NCI-H2171 treated with DMSO at 0.1 percent for 48 hours (cell line): Measurements from ENCODE around the gene BOLL.
"Not testable (repeated sequence)": the region's sequence is repeated elsewhere in the genome, so short reads cannot be mapped to it uniquely, and the experiment has no call there.

ENCODE experiments used
- DNase-seq: peaks from one replicate; lab custom pipeline; 2025; lab: John Stamatoyannopoulos, UW

The BOLL gene

DNA sequence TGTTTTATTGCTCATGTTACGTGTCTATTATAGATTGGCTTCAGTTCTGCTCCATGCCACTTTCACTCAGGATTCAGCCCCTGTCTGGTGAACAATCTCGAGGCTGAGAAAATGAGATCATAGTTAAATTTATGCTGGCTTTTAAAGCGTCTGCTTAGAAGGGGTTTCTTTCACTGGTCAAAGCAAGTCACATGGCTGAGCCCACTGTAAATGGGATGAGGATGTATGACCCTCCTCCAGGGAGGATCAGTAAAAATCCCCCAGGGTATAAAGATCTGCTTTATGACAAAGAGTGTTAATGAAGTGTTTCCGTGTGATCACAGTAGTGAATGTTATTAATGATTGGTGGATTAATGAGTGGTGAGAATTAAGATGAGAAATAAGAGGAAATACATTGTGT lies 13.1 kb upstream of the BOLL start:
- no peak for DNase-seq

DNA sequence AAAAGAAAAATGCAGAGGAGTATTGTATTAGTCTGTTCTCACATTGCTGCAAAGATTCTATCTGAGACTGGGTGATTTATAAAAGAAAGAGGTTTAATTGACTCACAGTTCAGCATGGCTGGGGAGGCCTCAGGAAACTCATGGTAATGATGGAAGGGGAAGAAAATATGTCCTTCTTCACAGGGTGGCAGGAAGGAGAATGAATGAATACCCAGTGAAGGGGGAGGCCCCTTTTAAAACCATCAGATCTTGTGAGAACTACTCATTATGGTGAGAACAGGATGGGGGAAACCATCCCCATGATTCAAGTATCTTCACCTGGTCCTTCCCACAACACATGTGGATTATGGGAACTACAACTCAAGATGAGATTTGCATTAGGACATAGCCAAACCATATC lies 10.2 kb upstream of the BOLL start:
- DNase-seq = no peak

DNA sequence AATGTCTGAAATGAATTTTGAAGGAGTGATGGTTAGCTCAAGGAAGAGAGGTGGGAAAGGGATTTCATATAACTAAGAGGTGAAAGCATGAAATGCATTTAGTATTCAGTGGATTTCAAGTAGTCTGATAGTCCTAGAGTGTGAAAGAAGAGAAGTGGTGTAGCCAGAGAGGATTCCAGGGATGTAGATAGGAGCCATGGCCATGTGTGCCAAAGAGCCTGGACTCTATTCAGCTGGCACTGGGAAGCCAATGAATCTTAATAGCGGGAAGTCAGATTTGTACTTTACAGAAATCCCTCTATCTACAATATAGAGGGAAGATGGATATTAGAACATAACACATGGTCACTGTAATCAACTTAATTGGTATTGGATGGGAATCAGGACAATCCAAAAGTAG lies 8.3 kb upstream of the BOLL start:
- DNase-seq = no peak

DNA sequence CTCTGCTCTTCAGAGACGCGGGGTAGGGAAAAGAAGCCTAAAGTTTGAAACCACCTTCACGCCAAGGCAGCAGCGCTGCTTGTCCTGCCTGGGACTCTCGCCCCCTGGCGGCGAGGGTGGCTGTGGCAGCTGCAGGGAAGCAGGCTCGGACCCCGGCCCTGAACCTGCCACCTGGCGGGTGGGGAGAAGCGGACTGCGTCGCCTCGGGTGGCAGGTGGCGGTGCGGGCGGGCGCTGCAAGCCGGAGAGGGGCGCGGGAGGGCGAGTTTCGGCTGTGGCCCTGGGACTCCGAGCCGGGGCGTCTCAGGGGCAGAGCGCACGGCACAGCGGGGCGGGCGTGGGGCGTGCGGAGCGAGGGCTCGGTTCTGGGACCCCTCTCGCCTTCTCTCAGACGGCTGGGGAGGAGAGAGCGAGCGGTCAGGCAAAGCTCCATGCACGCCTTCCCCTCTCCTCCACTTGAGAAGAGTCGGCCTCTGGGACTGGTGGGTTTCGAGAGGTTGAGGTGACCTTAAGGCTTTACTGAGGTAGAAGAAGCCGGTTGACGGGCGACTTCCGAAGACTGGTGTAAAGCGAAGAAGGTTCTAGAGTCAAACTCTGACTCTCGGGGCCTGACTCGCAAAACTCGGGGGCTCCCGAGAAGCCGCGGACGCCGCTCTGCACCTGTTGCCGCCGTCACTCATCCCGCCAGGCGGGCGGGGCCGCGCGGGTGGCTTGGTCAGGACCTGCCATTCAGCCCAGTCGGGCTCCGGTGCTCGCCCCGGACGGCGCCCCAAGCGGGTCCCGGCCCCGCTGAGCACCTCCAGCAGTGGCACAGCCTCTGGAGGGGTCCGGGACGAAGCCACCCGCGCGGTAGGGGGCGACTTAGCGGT lies 1.1 kb upstream of the BOLL start:
- peak; percentile 69 for DNase-seq

- DNase-seq = no peak
Observed at GRCh38 chr2:197782126-197782525, 3.0 kb downstream of the BOLL start.

DNA sequence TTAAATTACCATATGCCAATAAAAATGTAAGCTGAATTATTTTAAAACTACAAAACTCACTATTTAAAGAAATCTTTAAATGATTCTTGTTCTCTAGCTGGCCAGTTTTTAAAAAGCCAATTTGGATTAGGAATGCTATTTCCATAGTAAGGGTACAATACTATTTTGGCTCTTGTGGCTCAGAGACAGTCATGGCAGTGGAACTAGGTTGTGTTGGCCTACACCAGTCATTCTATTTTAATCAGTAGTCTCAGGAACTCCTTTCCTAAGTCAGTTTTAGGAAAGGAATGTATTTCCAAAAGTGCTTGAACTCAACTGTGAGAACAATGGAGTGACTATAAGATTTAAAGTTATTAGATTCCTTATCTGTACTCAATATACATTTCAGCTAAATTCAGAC lies 5.9 kb downstream of the BOLL start:
- DNase-seq = no peak

DNA sequence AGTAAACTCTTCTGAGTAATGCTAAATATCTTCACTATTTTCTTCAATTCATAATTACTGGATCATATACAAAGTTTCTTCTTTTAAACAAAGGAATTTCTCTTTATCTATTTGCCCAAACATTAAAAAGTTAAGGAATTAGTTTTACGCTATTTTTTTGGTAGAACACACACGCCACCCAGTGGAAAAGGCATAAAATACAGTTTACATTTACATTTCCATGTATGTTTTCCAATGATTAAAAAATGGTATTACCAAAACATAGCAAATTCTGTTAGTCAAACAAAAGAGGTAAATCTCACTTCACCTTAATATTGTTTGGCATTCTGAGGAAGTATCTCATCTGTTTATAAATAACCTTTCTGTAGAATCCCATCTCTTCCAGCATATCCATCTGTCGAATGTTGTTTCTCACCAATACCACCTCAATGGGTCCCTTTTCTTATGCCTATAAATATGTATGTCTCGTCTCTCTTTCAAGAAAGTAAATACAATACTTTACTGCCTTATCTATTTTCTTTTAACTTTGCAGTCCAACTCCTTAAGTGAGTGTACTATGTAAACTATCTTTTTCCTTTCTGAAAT lies 7.2 kb downstream of the BOLL start:
- DNase-seq = peak; percentile 44

DNA sequence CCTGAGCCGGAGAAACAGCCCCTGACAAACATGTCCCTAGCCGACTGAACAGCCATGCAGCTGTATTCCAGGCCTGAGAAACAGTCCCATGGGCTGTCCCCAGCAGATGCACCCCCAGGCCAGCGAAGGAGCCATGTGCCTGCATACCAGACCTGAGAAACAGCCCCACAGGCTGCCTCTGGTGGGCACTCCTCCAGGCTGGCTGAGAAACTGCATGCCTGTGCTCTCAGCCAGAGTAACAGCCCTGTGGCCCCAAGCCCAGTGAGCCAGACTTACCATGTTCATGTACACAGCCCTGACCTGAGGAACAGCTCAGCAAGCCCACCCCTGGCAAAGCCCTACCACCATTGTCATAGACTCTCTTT lies 24.8 kb downstream of the BOLL start:
- no peak for DNase-seq

GRCh38 chr2:197759625-197760292 lies 25.4 kb downstream of the BOLL start:
- DNase-seq = no peak

DNA sequence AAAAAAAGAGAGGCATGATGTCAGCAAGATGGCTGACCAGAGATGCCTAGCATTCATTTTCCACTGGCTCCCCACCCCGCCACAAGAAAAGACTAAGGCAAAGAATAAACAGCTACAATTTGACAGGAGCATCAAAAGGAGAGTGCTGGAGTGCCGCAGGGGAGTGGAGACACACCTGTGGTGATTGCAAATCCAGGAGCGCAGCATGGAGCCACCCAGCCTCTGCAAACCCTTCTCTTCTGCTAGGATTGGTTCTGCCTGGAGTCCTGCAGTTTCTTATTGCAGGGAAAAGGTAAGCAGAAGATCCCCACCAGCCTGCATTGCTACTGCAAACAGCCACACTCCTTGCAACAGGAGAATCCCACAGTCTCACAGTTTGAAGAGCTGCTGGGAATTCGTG lies 26.1 kb downstream of the BOLL start:
- DNase-seq = no peak

GRCh38 chr2:197740200-197740599 lies 44.9 kb downstream of the BOLL start:
- no peak for DNase-seq

DNA sequence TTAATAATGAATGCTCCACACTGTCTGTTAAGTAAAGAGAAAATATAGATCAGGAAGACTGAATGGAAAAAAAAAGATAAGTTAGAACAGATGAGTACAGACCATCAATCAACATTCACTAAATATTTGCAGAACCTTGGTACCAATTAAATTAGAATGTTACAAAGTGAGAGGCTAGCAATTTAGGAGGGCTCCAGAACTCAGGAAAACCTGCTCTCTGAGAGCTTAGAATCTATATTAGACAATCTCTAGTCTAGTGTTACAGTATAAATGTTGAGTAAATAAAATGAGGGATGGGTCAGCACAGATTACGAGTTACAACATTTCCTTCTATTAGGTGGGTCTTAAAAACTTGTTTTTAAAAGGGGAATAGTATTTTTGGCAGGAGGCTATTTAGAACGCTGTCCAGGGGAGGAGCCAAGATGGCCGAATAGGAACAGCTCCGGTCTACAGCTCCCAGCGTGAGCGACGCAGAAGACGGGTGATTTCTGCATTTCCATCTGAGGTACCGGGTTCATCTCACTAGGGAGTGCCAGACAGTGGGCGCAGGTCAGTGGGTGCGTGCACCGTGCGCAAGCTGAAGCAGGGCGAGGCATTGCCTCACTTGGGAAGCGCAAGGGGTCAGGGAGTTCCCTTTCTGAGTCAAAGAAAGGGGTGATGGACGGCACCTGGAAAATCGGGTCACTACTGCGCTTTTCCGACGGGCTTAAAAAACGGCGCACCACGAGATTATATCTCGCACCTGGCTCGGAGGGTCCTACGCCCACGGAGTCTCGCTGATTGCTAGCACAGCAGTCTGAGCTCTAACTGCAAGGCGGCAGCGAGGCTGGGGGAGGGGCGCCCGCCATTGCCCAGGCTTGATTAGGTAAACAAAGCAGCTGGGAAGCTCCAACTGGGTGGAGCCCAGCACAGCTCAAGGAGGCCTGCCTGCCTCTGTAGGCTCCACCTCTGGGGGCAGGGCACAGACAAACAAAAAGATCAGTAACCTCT lies 56.3 kb downstream of the BOLL start:
- DNase-seq = peak; percentile 38

DNA sequence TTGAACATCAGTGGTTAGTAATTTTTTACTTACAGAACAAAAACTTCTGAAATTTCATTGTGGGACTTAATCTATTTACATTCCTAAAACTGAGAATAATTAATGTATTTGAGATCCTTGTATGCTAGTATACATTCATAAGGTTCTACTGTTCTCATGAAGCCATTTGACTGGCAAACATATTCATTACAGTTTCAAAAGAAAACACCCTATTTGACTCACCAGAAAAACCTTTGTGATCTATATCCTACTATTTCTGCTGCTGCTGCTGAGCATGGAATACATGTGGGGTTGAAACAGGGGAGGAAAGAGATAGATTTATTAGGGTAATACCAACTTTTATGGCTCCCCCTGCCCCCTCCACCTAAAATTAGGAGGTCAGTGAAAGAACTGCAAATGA lies 58.1 kb downstream of the BOLL start:
- no peak for DNase-seq

GRCh38 chr2:197717863-197718262 lies 67.3 kb downstream of the BOLL start:
- DNase-seq = no peak

- DNase-seq = no peak
Observed at GRCh38 chr2:197713271-197713670, 71.8 kb downstream of the BOLL start.

- DNase-seq = no peak
Observed at GRCh38 chr2:197711578-197711977, 73.5 kb downstream of the BOLL start.

DNA sequence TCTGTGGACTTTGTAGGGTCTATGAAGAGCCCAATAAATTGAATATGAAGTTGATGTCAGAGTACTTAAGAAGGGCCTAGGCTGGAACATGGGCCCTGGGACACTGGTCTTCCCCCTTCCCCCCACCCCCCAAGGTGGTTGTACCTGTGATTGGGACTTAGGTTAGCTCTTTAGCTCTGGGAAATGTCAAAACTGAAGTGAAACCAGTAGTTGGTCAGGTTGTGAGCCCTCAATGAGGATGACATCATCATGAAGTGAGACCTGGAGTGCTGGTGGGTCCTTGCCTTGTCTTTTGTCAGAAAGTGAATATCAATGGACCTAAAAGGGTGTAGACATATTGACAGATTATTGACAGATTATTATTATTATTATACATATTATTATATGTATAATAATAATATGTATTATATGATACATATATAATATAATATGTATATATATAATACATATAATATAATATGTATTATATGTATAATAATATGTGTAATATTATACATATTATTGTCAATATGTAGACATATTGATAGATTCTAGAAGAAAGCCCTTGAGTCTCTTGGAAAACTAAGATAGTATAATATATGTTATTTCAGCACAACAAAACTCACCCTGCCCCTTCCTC lies 74.6 kb downstream of the BOLL start:
- no peak for DNase-seq

GRCh38 chr2:197709140-197709539 lies 76.0 kb downstream of the BOLL start:
- not testable (repeated sequence) for DNase-seq

- DNase-seq = no peak
Observed at GRCh38 chr2:197708331-197708730, 76.8 kb downstream of the BOLL start.

GRCh38 chr2:197707316-197708213 lies 77.6 kb downstream of the BOLL start:
- peak; percentile 48 for DNase-seq

- no peak for DNase-seq
Observed at GRCh38 chr2:197706839-197707207, 78.3 kb downstream of the BOLL start.
